AG08395 (cell line): Measurements from ENCODE around the gene INF2.

Experiments used
- DNase-seq: peaks from one replicate; pipeline ENCODE4 v3.0.0; 2012; ENCODE audit warnings: mixed read lengths, low spot score

The INF2 gene

DNA sequence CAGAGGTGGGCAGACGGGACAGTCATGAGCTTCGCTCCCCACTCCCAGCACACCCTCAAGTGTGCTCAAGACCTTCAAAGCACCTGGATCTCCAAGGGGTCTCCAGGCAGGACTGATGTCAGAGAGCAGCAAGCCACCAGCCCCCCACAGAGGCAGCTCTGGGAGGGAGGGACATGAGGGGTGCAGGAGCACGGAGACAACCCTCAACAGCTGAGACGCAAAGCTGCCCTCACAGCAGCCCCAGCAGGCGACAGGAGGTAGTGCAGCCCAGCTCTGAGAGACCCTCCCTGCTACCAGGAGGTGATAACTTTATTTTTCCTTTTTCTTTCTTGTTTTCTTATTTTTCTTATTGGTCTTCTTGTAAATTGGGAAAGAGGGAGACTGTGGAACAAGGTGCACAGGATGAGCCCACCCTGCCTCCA, 81.4 kb downstream of the INF2 start:
- DNase-seq: peak; percentile 21

DNA sequence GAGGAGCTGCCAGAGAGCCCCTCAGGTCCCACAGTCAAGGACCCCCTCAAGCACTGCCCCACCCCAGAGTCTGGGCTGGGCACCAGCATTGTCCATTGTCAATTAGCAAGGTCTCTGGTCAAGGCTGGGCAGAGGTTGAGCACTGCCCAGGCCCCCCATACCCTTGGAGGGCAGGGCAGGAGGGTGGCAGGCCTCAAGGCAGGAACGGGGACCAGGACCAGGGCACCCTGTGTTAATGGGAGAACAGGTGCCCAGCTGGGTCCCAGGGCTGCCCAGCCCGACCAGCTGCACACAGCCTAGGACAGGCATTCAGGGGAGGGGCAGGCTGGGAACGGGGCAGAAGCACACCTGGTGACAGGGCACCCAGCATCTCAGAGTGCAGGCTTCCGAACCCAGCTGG, 82.0 kb downstream of the INF2 start:
- no peak for DNase-seq
